ENCODE data around the gene PDE1A.

DNA sequence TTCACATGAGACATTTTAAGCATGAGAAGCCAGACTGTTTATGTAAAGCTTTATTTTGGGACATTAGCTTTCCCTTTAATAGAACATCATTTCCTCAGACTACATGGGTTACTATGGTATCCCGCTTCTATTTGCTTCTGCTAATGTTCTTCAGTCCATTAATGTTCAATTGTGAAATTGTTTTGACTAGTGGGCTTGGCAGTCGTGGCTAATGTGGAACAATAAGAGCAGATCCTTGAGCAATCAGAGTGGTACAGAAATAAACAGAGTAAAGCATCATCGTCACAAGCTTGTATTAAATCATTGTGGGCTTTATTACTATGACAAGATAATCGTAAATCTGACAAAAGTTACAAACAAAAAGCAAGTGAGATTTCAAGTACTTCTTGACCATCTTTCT lies 60.2 kb downstream of the PDE1A start:
- TF ChIP-seq GABPA (IDR thresholded peaks at IDR 0.05; ENCODE audit: low read depth) (no peak), CTCF (IDR thresholded peaks at IDR 0.05; ENCODE audit: insufficient read depth, low read length) (no peak), POLR2AphosphoS5 (IDR thresholded peaks at IDR 0.05; ENCODE audit: low read depth) (no peak)

Measured in HL-60 (cell line).